Lower lobe of right lung (tissue), 2 donors: Measurements from ENCODE around the gene MAP1B. TPM values are rescaled to one million over a fixed set of nuclear protein-coding genes. Genes with fewer than 3 reads are reported as not detected.

Source experiments
- ATAC-seq, 2 donors: fragments of 200-7000 bp; cut with Tn5 transposase; one replicate each; pipeline ENCODE4 v1.9.1; 2020 to 2022; ENCODE audit warnings: mild to moderate bottlenecking in 2 of 2, moderate library complexity in 2 of 2
- DNase-seq: peaks from one replicate; pipeline ENCODE4 v3.0.0-alpha.2; 2020
- H3K27ac ChIP-seq: fragments of 200-600 bp; one replicate; pipeline ENCODE4 v1.8.0; 2022
- H3K27me3 ChIP-seq: fragments of 200-600 bp; one replicate; pipeline ENCODE4 v1.8.0; 2022; ENCODE audit warnings: low read depth
- H3K36me3 ChIP-seq: fragments of 200-600 bp; one replicate; pipeline ENCODE4 v1.8.0; 2022; ENCODE audit warnings: mild to moderate bottlenecking
- H3K4me1 ChIP-seq: fragments of 200-600 bp; one replicate; pipeline ENCODE4 v1.8.0; 2022
- H3K4me3 ChIP-seq: fragments of 200-600 bp; one replicate; pipeline ENCODE4 v1.8.0; 2022; ENCODE audit warnings: mild to moderate bottlenecking
- H3K9me3 ChIP-seq: fragments of 200-600 bp; one replicate; pipeline ENCODE4 v1.8.0; 2022
- CTCF ChIP-seq: fragments of 200-600 bp; IDR thresholded peaks from one replicate; pipeline ENCODE4 v1.8.0; 2022; ENCODE audit warnings: antibody characterized with exemption, mild to moderate bottlenecking
- intact Hi-C: fragments of 100-400 bp; cut with DNase I; formaldehyde crosslinking; loops from one replicate; pipeline ENCODE4 v1.11.0; 2022
- total RNA-seq: library from RNA; stranded (reverse); fragmentation: NEBNext Ultra II Directional; extraction: Animal tissue kit (Norgen Biotek cat#: 25700); gene quantifications from one replicate; pipeline ENCODE4 v1.2.1, GENCODE V29; 2021
- donor health status: DM: no; HTN: yes; CAD: no; lungs with severe emphysema.

Gene MAP1B
- total RNA-seq, 1 donor from 2014 or later, result 20.6 TPM

- TF ChIP-seq CTCF, result no peak
- H3K4me1 ChIP-seq, result no peaks in the 10 kb centered on the region
- H3K9me3 ChIP-seq, result no peaks in the 10 kb centered on the region
- no peak for ATAC-seq
- no peak overlapping the region for H3K27ac ChIP-seq
- intact Hi-C loops, result no loop called here
- DNase-seq, result no peak
- no peak overlapping the region for H3K4me3 ChIP-seq
- no peaks in the 10 kb centered on the region for H3K27me3 ChIP-seq
- H3K36me3 ChIP-seq, result no peaks in the 10 kb centered on the region
These were observed 40.6 kb upstream of the MAP1B start for GRCh38 chr5:72066705-72067107.

- Histone ChIP-seq H3K27me3 (no peaks in the 10 kb centered on the region), H3K9me3 (no peaks in the 10 kb centered on the region), H3K4me1 (no peaks in the 10 kb centered on the region), H3K4me3 (no peak overlapping the region), H3K36me3 (no peaks in the 10 kb centered on the region), H3K27ac (no peak overlapping the region)
- TF ChIP-seq CTCF, result no peak
- intact Hi-C loops, result no loop called here
- ATAC-seq, result no peak
- no peak for DNase-seq
These were observed 39.4 kb upstream of the MAP1B start for GRCh38 chr5:72067682-72068470.

- Histone ChIP-seq H3K27ac (no peak overlapping the region), H3K4me3 (no peak overlapping the region), H3K9me3 (no peaks in the 10 kb centered on the region), H3K36me3 (no peaks in the 10 kb centered on the region), H3K4me1 (no peaks in the 10 kb centered on the region), H3K27me3 (no peaks in the 10 kb centered on the region)
- no peak for DNase-seq
- no peak for TF ChIP-seq CTCF
- intact Hi-C loops, result no loop called here
- ATAC-seq, result no peak
These were observed 36.7 kb upstream of the MAP1B start for GRCh38 chr5:72070529-72070928.

GRCh38 chr5:72071906-72072305, 35.4 kb upstream of the MAP1B start:
- no peak overlapping the region for H3K4me3 ChIP-seq
- TF ChIP-seq CTCF, result no peak
- H3K36me3 ChIP-seq, result no peaks in the 10 kb centered on the region
- no peaks in the 10 kb centered on the region for H3K9me3 ChIP-seq
- intact Hi-C loops, result no loop called here
- DNase-seq (no peak), ATAC-seq (no peak)
- H3K4me1 ChIP-seq, result no peaks in the 10 kb centered on the region
- no peak overlapping the region for H3K27ac ChIP-seq
- H3K27me3 ChIP-seq, result no peaks in the 10 kb centered on the region

GRCh38 chr5:72074251-72074650, 33.0 kb upstream of the MAP1B start:
- no peaks in the 10 kb centered on the region for H3K36me3 ChIP-seq
- intact Hi-C loops, result no loop called here
- ATAC-seq (no peak), DNase-seq (no peak)
- H3K27me3 ChIP-seq, result no peaks in the 10 kb centered on the region
- H3K4me3 ChIP-seq, result no peak overlapping the region
- H3K9me3 ChIP-seq, result no peaks in the 10 kb centered on the region
- no peak overlapping the region for H3K27ac ChIP-seq
- TF ChIP-seq CTCF, result no peak
- no peaks in the 10 kb centered on the region for H3K4me1 ChIP-seq
